ENCODE results near the gene TMEM170B.

TMEM170B gene, protein sequence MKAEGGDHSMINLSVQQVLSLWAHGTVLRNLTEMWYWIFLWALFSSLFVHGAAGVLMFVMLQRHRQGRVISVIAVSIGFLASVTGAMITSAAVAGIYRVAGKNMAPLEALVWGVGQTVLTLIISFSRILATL

DNA sequence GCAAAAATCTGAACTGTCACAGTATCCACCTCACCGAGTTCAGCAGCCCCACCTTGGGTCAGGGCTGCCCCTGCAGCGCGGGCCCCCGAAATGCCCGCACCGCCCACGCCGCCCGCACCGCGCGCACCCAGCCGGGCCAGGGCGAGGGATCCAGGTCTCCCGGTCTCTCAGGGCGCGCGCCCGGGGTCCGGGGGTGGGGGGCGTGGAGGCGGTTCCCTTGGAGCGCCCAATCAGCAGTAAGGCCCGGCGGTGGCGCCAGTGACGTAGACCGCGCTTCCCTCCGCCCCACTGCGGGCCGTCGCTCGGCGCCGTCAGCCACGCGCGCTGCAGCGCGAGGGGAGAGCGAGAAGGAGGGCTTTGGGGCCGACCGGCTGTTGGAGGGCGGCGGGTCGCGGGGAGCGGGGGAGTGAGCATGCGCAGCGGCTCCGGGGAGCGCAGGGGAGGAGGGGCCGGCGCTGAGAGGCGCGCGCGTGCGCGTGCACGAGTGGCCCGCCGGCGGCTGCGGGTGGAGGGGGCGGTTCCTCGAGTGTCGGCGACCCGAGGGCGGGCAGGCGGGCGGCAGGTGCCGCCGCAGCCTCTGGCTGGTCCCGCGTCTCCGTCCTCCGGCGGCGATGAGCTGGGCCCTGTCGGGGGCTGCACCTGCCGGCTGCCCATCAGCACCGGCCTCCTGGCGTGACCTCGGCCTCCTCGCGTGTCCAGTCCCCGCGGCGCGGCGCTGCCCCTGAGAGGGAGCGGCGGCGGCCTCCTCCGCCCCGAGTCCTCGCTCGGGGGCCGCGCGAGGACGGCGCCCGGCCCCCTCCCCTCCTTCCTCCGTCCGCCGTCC lies at the start of gene TMEM170B:
TMEM170B (plus strand) TSS at position 521 of the 823 bp plus-strand sequence. CDS start 529 bp downstream, outside the sequence.
- DNase-seq (ENCODE audit: low read depth in 2 of 2): peak; percentile 91 to 97

DNA sequence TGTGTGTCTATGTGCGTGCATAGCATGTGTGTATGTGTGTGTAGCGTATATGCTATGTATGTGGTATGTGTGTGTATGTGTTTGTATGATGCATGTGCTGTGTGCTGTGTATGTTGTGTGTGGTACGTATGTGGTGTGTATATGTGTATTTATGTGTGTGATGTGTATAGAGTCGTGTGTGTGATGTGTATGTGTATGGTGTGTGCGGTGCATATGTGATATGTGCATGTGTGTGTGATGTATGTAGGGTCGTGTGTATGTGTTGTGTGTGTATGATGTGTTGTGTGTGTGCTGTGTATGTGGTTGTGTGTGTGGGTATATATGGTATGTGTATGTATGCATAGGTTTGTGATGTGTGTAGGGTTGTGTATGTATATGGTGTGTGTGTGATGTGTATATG lies 46.6 kb upstream of the TMEM170B start:
- DNase-seq (ENCODE audit: low read depth in 2 of 2): no peak

DNA sequence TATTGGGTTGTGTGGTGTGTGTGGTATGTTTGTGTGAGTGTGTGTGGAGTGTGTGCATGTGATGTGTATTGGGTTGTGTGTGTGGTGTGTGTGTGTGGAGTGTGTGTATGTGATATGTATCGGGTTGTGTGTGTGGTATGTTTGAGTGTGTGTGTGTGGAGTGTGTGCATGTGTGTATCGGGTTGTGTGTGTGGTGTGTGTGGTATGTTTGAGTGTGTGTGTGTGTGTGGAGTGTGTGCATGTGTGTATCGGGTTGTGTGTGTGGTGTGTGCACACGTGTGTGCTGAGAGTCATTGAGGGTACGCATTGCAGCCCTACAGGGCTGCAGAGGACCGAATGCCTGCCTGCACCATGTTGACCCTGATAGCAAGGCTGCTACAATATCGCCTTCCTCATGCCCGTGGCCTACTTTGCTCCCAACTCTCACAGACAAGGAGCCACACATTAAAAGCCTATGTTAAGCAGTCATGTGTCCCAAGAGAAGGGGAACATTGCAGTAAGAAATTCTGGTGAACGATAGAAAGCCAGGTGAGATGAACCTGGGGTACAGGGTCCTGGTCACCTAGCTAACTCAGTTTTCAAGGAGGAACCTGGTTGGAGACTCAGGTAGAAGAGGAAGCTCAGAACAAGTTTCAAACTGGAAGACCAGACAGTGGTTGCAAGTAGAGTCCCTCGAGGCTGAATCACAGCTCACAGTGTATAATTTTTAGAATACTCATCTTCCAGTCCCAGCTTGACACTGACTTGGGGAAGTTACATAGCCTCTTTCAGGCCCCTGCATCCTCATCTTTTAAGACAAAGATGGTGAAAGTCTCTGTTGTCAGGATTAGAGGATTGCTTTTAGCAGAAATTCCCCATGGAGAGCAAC lies 45.7 kb upstream of the TMEM170B start:
- no peak for DNase-seq (ENCODE audit: low read depth in 2 of 2)

DNA sequence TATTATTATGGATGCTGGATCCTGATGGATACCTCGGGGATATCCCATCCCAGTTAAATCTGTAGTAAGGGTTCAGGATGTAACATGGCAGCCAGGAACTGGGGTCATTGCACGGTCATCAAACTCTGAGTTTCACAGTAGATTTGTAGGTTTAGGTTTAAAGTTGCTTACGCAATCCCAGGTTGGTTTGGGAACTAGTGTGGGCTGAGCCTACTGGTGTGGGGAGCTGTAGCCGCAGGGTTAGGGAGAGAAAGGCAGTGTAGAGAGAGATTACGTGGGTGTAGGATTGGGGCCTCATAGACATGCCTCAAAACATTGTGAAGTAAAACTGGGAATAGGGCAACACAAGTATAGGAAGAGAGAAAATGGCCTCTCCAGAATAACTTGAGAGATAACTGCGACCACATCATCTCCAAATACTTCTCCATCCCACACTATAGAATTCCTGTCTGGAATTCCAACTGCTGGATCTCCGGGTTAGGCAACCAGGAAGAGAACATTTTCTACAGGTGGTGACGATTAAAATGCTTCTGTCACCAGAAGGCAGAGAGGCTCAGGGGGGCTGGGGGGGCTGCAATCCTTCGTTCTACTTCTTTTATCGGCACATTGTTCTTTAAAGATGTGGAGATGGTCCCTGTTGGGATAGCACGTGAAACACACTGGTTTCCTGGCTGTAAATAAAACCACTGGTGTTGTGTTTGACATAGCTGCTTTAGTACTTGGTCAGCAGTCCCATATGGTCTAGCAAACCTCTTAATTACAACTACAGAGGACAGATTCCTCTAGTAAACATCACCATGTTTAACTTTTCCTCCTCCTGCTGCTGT lies 44.9 kb upstream of the TMEM170B start:
- DNase-seq (ENCODE audit: low read depth in 2 of 2): no peak

DNA sequence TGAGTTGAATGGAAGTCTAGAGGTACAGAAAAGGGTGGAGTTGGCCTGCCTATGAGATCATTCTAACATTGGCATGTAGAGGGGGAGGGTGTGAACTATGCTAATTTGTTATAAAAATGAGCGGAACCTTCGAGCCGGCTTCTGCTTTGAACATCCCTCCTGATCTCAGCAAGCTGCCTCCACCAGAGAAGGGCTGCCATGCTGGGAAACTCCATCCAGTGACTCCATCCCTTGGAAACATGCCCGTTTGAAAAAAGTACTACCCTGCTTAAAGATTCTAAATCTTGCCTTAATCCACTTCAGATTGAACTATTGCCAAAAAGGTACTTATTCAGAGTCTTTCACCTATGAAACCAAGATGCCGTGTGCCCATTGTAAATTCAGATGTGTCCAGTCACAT lies 43.6 kb upstream of the TMEM170B start:
- DNase-seq (ENCODE audit: low read depth in 2 of 2): no peak

DNA sequence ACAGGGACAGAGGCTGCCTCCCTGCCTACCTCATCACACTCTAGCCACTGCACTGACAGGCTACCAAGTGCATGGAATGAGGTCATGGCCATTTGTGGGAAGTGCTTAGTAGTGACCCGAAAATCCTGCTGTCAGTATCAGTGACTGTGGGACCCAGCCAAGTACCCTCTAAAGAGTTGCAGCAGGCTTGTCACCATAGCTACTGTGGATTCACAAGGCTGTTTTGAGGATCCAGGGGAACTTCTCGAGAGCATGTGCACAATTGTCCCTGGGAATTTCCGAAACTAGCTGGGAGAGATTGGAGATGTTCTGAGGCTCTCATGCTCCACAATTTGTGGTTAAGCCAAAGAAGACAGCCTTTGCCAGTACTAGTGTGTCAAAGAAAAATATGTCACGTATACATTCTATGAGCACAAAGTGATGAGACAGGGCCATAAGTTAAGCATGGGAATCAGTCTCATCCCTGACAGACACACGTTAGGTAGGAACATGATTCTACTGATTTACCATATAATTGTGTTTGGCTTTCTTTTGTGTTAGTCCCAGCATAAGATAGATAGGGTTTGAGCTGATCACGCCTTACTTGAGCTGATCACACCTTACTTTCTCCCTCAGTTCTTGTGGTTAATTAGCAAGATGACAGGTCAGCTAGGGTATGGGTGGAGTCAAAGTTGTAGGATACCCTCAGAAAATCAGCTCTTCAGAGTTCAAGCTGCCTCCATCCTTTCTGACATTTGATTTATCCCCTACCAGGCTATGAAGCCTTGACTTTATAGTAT lies 42.6 kb upstream of the TMEM170B start:
- no peak for DNase-seq (ENCODE audit: low read depth in 2 of 2)

DNA sequence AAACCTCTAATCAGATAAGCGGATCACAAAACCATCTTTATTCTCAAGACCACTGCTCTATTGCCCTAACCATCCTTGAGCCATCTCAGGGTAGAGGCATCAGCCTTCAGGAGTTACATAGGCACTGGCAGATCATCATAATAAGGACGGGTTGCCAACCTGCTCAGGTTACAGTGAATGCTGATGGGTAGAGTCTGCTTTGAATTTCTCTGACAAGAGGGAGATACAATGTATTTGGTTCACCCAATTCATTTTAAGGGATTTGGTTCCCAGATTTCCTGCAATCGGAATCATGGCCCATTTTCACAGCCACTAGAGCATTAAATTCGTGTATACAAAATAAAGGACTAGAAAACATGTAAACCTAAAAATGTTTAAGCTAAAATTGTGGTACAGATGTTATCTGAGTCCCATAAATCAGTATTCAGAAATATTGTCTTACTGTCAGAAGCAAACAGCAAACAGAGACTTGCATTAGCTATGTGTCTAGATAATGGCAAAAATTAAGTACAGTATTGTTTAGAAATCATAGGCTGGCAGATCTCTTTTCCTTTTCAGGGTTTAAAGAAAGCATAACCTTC lies 41.9 kb upstream of the TMEM170B start:
- no peak for DNase-seq (ENCODE audit: low read depth in 2 of 2)

DNA sequence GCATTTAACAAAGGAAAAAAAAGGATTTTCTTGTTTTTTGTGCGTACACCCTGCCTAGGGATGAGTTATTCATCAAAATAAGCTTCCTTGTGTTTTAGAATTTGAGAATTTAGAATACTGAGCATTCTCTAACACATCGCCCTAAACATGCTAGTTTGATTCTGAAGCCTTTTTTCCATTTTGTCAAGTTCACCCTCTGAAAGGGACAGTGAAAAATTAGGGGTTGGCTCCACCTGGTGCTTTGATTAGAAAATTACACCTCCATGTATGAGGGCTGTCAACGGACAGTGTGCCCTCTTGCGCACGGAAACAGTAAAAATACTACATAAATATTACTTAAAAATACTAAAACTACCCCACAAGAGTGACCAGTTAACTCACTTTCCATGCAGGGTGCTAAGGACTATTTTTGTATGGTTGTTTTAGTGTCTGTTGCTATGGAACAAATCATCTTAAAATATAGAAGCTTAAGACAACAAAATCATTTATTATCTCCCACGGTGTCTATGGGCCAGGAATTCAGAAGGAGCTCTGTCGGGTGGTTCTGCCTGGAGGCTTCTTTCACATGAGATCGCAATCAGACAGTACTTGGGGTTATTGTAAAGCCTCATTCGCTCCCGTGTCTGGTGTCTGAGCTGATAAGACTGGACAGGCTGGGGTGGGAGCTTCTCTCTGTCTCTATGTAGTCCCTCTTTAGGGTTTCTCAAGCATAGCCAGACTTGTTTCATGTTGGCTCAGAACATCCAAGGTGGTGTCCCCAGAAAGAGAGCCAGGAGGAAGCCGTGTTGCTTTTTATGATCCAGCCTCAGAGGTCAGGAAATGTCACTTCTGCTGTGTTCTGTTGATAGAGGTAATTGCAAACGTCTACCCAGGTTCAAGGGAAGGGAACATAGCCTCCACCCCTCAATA lies 41.1 kb upstream of the TMEM170B start:
- peak; percentile 8 to 59 for DNase-seq (ENCODE audit: low read depth in 2 of 2)

DNA sequence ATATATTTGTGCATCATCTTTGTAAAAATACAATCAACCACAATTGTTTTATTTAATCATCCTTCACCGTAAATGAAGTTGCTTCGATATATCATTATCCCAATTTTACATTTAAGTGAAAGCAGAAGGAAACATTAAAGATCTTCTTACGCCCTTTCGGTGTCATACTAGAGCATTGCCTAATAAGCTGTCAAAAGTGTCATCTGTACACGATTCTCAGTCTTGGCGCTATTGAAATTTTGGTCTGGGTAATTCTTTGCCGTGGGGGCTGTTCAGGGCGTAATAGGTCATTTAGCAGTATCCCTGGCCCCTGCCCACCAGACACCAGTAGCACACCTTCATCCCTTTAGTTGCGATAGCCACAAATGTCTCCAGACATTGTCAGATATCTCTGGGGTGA lies 40.4 kb upstream of the TMEM170B start:
- no peak for DNase-seq (ENCODE audit: low read depth in 2 of 2)

DNA sequence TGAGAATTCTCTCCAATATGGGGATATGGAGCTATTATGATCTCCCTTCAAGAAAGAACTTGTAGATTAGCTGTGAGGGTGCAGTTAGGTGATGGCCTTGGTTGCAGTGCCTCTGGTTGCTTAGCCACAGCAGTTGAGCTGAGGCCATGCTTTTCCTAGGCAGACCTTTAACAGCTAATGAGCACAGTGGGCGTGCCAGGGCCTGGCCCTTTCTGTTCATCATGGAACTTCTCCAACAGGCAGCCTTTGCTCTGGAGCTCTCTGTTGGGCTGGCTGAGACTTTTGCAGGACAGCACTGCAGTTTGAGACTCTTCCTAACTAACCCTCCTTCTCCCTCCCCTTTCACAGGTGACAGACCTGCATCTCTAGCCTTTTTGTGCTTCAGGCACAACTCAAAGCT lies 39.7 kb upstream of the TMEM170B start:
- DNase-seq (ENCODE audit: low read depth in 2 of 2): no peak

DNA sequence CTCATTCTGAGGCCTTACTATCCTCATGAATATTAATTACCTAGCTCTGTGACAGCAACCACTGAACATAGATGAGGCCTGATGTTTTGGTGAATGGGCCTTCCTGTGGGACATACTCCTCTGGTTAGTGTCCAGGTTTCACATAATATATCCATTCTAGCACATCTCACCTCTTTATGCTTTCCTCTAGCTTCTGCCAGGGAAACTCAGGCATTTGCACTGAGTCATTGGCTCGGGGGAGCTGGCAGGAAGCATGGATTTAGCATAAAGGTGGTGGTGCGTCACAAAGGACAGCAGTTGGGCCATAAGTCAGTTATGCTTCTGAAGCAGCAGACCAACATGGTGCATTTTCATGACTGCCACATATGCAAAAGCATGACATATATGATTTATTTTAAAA lies 37.5 kb upstream of the TMEM170B start:
- no peak for DNase-seq (ENCODE audit: low read depth in 2 of 2)

DNA sequence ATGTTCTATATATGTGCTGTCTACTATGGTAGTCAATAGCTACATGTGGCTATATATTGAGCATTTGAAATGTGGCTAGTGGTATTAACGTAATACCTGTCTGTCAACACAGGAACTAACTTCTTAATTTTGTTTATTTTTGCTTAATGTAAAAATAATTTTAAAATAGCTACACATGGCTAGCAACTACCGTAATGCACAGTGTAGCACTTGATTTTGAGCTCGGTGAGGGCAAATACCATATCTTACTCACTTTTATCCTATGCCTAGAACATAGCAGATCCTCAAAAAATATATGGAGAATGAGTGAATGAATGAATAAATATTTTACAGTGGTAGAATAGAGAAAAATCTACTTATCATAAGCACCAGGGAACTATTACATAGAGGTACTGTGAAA lies 28.1 kb upstream of the TMEM170B start:
- DNase-seq (ENCODE audit: low read depth in 2 of 2): no peak

DNA sequence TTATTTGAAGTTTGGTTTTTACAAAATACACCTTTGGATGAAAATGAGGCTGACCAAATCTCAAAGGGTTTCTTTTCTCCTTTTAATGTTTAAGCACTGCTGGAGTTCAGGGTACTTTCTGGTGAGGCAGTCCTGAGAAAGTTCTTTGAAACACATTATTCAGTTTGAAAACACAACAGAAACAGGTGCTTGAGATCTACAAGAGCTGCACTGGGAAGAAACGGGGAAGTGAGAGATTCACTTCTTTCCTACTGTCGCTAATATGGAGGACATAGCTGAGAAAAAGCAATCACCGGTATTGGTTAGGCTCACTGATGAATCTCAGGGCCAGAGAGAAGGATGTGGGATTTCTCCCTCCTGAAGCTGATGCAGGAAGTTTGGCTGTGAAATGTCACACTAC lies 22.9 kb upstream of the TMEM170B start:
- no peak for DNase-seq (ENCODE audit: low read depth in 2 of 2)

DNA sequence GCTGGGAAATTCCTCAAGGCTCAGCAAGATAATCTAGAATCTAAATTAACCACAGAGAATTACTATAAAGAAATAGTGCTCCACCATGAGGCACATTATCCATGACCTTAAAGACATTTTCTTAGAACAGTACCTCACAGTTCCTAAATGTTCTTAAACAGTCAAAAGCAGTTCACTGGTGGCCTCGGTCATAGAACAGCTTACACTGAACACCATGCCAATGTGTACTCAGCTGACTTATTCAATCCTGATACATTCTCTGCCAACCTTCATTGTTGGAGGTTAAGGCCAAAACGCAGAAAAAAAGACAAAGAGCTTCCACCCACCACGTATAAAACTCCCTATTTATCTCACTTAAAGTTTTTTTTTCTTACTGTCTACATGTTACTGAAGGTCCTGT lies 21.8 kb upstream of the TMEM170B start:
- no peak for DNase-seq (ENCODE audit: low read depth in 2 of 2)

DNA sequence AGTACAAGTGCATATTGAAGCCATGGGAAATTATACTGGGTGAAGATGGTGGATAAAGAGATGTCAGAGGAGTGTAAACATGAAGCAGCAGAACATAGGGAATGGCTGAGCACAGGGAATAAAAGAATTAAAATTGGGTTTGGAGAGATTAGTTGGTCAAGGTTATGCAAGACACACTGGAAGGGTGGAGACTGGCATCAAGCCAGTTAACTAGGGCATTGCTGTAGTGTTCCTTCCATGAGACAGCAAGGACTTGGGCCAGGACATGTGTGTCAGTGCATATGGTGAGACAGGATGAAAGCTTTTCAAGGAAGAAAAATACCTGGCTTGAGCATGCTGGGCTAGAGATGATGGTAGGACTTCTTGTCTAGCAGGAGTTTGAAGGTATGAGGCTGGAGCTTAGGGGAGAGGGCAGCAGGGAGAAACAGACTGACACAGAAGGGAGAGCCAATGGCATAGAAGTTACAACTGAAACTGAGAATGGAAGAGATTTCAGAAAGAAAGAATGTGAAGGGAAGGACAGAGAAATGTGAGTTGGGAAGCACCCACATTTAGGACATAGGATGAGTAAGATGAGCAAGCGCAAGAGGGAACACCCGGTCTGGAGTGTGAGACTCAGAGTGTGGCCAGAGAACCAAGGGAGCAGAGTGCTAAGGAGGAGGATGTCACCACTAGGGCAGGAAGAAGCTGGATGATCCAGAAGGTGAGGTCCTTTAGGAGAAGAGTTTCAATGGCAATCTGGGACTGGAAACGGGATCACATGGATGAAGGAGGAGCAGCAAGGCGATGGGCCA lies 14.5 kb upstream of the TMEM170B start:
- DNase-seq (ENCODE audit: low read depth in 2 of 2): no peak

DNA sequence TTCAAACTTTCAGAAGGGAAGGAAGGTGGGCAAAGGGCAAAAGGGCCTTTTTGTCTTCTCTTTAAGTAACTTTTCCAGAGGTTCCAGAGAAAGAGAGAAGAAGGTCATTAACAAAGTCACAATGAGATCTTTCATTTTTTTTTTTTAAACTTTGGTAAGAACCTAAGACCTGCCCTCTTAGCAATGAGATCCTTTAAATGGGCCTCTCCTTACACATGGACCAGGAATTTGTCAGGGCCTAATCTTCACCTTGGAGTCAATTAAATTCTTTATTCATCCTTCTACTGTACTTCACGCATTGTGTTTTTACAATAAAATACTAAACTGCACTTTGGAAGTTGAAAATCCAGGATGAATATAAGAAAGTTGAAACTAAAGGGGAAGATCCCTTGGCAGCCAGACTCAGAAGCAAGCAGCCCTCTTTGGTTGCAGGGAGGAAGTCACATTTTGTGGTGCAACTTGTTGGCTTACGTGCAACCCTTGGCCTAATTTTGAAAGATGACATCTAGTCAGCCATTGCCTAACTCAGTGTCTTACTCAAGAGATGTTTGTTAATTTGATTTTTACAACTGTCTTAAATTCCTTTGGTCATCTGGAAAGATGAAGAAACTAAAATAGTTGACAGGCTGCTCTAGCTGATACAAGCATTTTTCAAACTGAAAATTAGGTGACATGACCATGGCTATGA lies 11.9 kb upstream of the TMEM170B start:
- no peak for DNase-seq (ENCODE audit: low read depth in 2 of 2)

DNA sequence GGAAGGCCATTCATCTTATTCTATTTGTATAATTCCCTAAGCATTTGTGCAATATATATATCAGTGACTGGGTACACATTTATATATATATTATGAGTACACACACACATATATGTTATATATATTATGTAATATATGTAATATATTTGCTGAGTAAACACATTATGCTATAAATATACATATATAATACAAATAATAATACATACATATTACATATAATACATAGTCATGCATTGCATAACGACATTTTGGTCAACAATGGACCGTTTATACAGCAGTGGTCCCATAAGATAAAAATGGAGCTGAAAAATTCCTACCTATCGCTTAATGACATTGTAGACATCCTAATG lies 11.4 kb upstream of the TMEM170B start:
- no peak for DNase-seq (ENCODE audit: low read depth in 2 of 2)

DNA sequence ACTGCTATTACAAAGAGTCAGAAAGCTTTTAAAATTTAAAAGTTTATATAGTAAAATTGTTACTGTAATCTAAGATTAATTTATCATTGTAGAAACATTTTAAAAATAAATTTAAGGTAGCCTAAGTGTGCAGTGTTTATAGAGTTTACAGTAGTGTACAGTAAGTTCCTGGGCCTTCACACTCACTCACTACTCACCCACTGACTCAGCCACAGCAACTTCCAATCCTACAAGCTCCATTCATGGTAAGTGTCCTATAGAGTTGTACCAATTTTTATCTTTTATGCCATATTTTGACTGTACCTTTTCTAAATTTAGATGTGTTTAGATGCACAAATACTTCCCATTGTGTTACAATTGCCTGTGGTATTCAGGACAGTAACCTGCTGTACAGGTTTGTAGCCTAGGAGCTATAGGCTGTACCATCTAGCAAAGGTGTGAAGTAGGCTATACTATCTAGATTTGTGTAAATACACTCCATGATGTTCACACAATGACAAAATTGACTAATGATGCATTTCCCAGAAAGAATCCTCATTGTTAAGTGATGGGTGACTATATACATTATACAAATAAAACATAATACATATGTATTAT lies 10.2 kb upstream of the TMEM170B start:
- DNase-seq (ENCODE audit: low read depth in 2 of 2): no peak

Measured in stimulated activated CD8-positive, alpha-beta memory T cell treated with anti-CD3 and anti-CD28 coated beads, Interleukin-15, amount 100 ng/mL, for 4 hours (primary cell).